Measurements from ENCODE around the gene ALDH2. TPM values are rescaled to one million over a fixed set of nuclear protein-coding genes. Genes with fewer than 3 reads are reported as not detected.
"Not testable (repeated sequence)": the region's sequence is repeated elsewhere in the genome, so short reads cannot be mapped to it uniquely, and the experiment has no call there.

Gene ALDH2
- total RNA-seq, 4 donors from 2014 or later: 148 to 278 (median 209) TPM

GRCh38 chr12:111761099-111761498, 5.6 kb upstream of the ALDH2 start:
- intact Hi-C loops (cut with DNase I): no loop called here
- WGBS: 76% methylated on average over 5 of the region's 5 CpGs
- DNase-seq (ENCODE audit: extremely low spot score): no peak
- Histone ChIP-seq H3K4me3 (no peak overlapping the region), H3K36me3 (peaks cover 0 to 19% (median 7%) of the 10 kb centered on the region in 4 donors), H3K27ac (replicated peaks in 1 of 4) (no peak overlapping the region), H3K4me1 (peaks cover 18 to 23% (median 21%) of the 10 kb centered on the region in 4 donors), H3K9me3 (no peaks in the 10 kb centered on the region), H3K27me3 (no peaks in the 10 kb centered on the region)
- TF ChIP-seq EP300 (IDR thresholded peaks at IDR 0.05): no peak
- TF ChIP-seq POLR2A (IDR thresholded peaks at IDR 0.05; ENCODE audit: low read depth): no peak
- no peak for TF ChIP-seq POLR2AphosphoS5 (IDR thresholded peaks at IDR 0.05)
- TF ChIP-seq, protein P1, sequence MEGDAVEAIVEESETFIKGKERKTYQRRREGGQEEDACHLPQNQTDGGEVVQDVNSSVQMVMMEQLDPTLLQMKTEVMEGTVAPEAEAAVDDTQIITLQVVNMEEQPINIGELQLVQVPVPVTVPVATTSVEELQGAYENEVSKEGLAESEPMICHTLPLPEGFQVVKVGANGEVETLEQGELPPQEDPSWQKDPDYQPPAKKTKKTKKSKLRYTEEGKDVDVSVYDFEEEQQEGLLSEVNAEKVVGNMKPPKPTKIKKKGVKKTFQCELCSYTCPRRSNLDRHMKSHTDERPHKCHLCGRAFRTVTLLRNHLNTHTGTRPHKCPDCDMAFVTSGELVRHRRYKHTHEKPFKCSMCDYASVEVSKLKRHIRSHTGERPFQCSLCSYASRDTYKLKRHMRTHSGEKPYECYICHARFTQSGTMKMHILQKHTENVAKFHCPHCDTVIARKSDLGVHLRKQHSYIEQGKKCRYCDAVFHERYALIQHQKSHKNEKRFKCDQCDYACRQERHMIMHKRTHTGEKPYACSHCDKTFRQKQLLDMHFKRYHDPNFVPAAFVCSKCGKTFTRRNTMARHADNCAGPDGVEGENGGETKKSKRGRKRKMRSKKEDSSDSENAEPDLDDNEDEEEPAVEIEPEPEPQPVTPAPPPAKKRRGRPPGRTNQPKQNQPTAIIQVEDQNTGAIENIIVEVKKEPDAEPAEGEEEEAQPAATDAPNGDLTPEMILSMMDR (IDR thresholded peaks at IDR 0.05): no peak

DNA sequence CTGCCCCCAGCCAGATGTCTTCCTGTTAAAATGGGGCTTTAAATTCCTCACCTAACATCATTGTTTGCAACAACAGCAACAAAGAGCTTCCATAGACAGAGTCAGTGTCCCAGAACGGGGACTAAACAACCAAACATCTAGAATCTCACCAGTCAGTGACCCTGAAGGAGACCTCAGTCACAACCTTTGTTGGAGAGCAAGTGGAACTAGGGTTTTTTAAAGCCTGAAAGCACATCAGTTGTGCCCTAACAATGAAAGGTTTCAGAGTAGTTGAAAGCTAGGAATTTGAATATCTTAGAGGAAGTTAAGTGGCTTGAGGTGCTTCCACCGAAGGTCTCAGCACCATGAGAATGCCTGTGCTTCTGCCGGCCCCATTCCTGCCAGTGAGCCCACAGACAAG, 5.0 kb upstream of the ALDH2 start:
- H3K36me3 ChIP-seq: peaks cover 0 to 13% (median 4%) of the 10 kb centered on the region in 4 donors
- peaks cover 18 to 29% (median 27%) of the 10 kb centered on the region in 4 donors for H3K4me1 ChIP-seq
- no peak overlapping the region for H3K4me3 ChIP-seq
- TF ChIP-seq EP300 (IDR thresholded peaks at IDR 0.05): no peak
- TF ChIP-seq, protein P1 (IDR thresholded peaks at IDR 0.05): no peak
- no peak for TF ChIP-seq POLR2A (IDR thresholded peaks at IDR 0.05; ENCODE audit: low read depth)
- TF ChIP-seq POLR2AphosphoS5 (IDR thresholded peaks at IDR 0.05): no peak
- no peak for DNase-seq (ENCODE audit: extremely low spot score)
- H3K9me3 ChIP-seq: no peaks in the 10 kb centered on the region
- H3K27me3 ChIP-seq: no peaks in the 10 kb centered on the region
- intact Hi-C loops (cut with DNase I): no loop called here
- no peak overlapping the region for H3K27ac ChIP-seq (replicated peaks in 1 of 4)
- WGBS: 70% methylated on average over 3 of the region's 3 CpGs

- H3K4me3 ChIP-seq; H3K9me3 ChIP-seq; H3K27ac ChIP-seq (replicated peaks in 1 of 4); intact Hi-C loops (cut with DNase I); H3K36me3 ChIP-seq; H3K27me3 ChIP-seq; DNase-seq (ENCODE audit: extremely low spot score): not testable (repeated sequence)
- peaks cover 14 to 23% (median 22%) of the 10 kb centered on the region in 4 donors for H3K4me1 ChIP-seq
- 69% methylated on average over 10 of the region's 10 CpGs for WGBS
Observed at GRCh38 chr12:111763552-111763951, 3.2 kb upstream of the ALDH2 start.

DNA sequence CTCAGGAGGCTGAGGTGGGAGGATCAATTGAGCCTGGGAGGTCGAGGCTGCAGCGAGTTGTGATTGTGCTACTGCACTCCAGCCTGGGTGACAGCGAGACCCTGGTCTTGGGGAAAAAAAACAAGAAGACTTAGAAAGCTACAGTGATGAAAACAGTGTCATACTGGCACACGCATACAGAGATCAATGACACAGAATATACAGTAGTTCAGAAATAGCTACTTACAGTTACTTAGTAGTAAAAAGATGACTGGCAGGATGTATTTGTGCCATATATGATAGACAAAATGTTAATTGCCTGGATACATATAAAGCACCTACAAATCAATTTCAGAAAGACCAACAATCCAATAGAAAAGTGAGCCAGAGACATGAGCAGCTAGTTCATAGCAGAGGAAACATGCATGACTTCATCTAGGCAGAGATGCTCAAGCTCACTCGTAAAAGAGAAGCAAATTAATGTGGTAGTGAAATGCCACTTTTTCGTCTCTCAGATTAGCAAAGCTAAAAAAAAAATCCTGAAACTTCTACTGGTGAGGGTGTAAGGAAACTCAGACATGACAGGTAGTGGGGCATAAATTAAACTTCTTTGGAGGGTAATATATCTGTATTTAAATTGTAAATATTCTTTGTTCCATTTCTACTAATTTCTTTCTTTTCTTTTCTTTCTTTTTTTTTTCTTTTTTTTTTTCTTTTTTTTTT, 2.5 kb upstream of the ALDH2 start:
- TF ChIP-seq, protein P1 (IDR thresholded peaks at IDR 0.05): no peak
- TF ChIP-seq EP300 (IDR thresholded peaks at IDR 0.05) (no peak), POLR2A (IDR thresholded peaks at IDR 0.05; ENCODE audit: low read depth) (no peak)
- Histone ChIP-seq H3K4me1 (peaks cover 18 to 30% (median 29%) of the 10 kb centered on the region in 4 donors), H3K27me3 (no peaks in the 10 kb centered on the region), H3K27ac (replicated peaks in 1 of 4) (no peak overlapping the region), H3K36me3 (no peaks in the 10 kb centered on the region), H3K4me3 (no peak overlapping the region), H3K9me3 (no peaks in the 10 kb centered on the region)
- intact Hi-C loops (cut with DNase I): no loop called here
- WGBS: 59% methylated on average over 6 of the region's 6 CpGs
- no peak for DNase-seq (ENCODE audit: extremely low spot score)

DNA sequence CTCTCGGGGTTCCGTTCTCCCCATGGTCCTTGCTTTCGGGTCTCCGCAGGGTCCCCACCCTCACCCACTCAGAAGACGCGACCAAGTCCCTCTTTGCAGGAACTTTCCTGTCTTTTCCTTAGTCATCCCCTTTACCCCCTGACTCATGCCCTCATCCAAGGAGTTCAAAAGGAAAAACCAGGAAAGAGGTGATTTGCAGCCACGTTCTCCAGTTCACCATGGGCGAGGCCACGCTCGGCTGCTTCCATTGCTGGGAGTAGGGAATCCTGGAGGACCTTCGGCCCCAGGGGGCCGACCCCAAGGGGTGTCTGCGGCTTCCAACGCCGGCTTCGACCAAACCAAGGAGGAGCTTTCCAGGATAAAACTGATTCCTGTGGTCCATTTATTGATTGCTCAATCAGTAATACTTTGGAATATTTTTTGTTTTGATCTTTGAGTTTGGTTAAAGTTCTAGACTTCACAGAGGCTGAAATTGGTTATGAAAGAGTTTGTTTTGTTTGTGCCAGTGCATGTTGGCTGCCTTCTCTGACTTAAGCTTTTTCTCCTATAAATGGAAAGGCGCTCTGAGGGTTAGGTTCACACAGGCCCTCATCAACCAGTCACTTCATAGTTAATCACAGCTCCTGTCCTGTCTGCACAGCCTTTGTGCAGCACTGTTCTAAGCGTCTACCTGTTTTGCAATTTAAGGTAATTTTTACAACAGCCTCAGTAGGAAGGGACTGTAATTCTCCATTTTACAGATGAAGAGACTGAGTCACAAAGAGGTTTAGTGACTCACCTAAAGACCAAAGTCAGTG, 827 bp downstream of the ALDH2 start:
- peak overlapping the region; percentile 71 to 98 (median 80) for H3K4me3 ChIP-seq
- intact Hi-C loops (cut with DNase I): no loop called here
- no peaks in the 10 kb centered on the region for H3K9me3 ChIP-seq
- H3K36me3 ChIP-seq: peaks cover 0 to 12% (median 7%) of the 10 kb centered on the region in 4 donors
- no peaks in the 10 kb centered on the region for H3K27me3 ChIP-seq
- peaks cover 34 to 63% (median 62%) of the 10 kb centered on the region in 4 donors for H3K4me1 ChIP-seq
- DNase-seq (ENCODE audit: extremely low spot score): no peak
- TF ChIP-seq EP300 (IDR thresholded peaks at IDR 0.05): no peak
- 7% methylated on average over 18 of the region's 18 CpGs for WGBS
- H3K27ac ChIP-seq (replicated peaks in 1 of 4): peak overlapping the region; percentile 85 to 91 (median 88)
